H1 (cell line): ENCODE data around the gene CYTH1. TPM values are rescaled to one million over a fixed set of nuclear protein-coding genes. Genes with fewer than 3 reads are reported as not detected.

Source experiments
- CTCF ChIA-PET: fragments of 300-600 bp; sonication (Branson Sonifier 250); formaldehyde crosslinking; loops from one replicate; lab custom pipeline; 2021; ENCODE audit not compliant: partially characterized antibody; lab: Charles Lee
- POLR2A ChIA-PET: fragments of 300-600 bp; sonication (Branson Sonifier 250); formaldehyde crosslinking; loops from one replicate; lab custom pipeline; 2021; ENCODE audit warnings: inconsistent platforms; ENCODE audit not compliant: partially characterized antibody; lab: Charles Lee
- DNase-seq, 2 experiments: peaks; one replicate each; pipeline versions ENCODE4 v3.0.0 to v3.0.0-alpha.2; 2010 to 2022; ENCODE audit warnings: low spot score in 2 of 2, low read depth in 1 of 2, mixed read lengths in 1 of 2
- FAIRE-seq: peaks from 2 replicates; lab custom pipeline; 2011; peaks lifted over from hg19 to GRCh38; lab: Jason Lieb, UNC
- H2AFZ ChIP-seq: 2 replicates; pipeline ENCODE4 v1.8.1; 2012; ENCODE audit warnings: low read length, inconsistent platforms
- H2AK5ac ChIP-seq: 2 replicates; pipeline ENCODE4 v1.6.1; 2013; ENCODE audit warnings: low read depth, low read length
- H2BK120ac ChIP-seq: replicated peaks from 2 replicates; pipeline ENCODE3; 2013; ENCODE audit warnings: low read depth, low read length, inconsistent platforms
- H2BK12ac ChIP-seq: 2 replicates; pipeline ENCODE4 v1.6.1; 2013; ENCODE audit warnings: low read depth, low read length
- H2BK15ac ChIP-seq: 2 replicates; pipeline ENCODE4 v1.6.1; 2013; ENCODE audit warnings: low read length
- H2BK20ac ChIP-seq: 2 replicates; pipeline ENCODE4 v1.6.1; 2013; ENCODE audit warnings: low read length
- H2BK5ac ChIP-seq: 2 replicates; pipeline ENCODE4 v1.6.1; 2013; ENCODE audit warnings: low read depth, low read length
- H3K14ac ChIP-seq: 2 replicates; pipeline ENCODE4 v1.6.1; 2013; ENCODE audit warnings: inconsistent platforms; ENCODE audit not compliant: insufficient read length
- H3K18ac ChIP-seq: 2 replicates; pipeline ENCODE4 v1.6.1; 2013; ENCODE audit warnings: low read length; ENCODE audit errors: extremely low read depth
- H3K23ac ChIP-seq: 2 replicates; pipeline ENCODE4 v1.6.1; 2013; ENCODE audit warnings: inconsistent platforms; ENCODE audit not compliant: insufficient read length
- H3K23me2 ChIP-seq: 2 replicates; pipeline ENCODE4 v1.6.1; 2013; ENCODE audit warnings: low read depth, low read length
- H3K27ac ChIP-seq: 2 replicates; pipeline ENCODE4 v1.6.1; 2011; ENCODE audit warnings: low read depth, low read length, inconsistent platforms
- H3K27me3 ChIP-seq, 4 experiments: replicated peaks in 1 of 4; 1 replicate in 1 of 4; 2 replicates in 3 of 4; pipeline versions ENCODE4 v1.6.1 to v1.8.1; 2011 to 2013; ENCODE audit warnings: low read length in 3 of 4, mild to moderate bottlenecking in 3 of 4, inconsistent platforms in 2 of 4, mixed read lengths in 2 of 4, moderate library complexity in 1 of 4; ENCODE audit not compliant: control insufficient read depth in 3 of 4, insufficient read depth in 3 of 4; ENCODE audit errors: extremely low read depth in 1 of 4
- H3K36me3 ChIP-seq, 4 experiments: 2 replicates each; pipeline versions ENCODE4 v1.6.1 to v1.8.1; 2011 to 2013; ENCODE audit warnings: mild to moderate bottlenecking in 4 of 4, low read length in 3 of 4, moderate library complexity in 2 of 4, control low read depth in 1 of 4, inconsistent platforms in 1 of 4; ENCODE audit not compliant: insufficient read depth in 4 of 4, control insufficient read depth in 2 of 4
- H3K4ac ChIP-seq: replicated peaks from 2 replicates; pipeline ENCODE3; 2013; ENCODE audit warnings: low read length, low read depth, mixed read lengths, inconsistent platforms; ENCODE audit not compliant: insufficient read length
- H3K4me1 ChIP-seq, 4 experiments: replicated peaks in 1 of 4; 1 replicate in 1 of 4; 2 replicates in 3 of 4; pipeline versions ENCODE4 v1.6.1 to v1.8.1; 2011 to 2013; ENCODE audit warnings: low read length in 3 of 4, inconsistent platforms in 2 of 4, mixed read lengths in 1 of 4; ENCODE audit not compliant: insufficient read depth in 4 of 4, control insufficient read depth in 3 of 4
- H3K4me2 ChIP-seq, 2 experiments: 2 replicates each; pipeline versions ENCODE4 v1.6.1 to v1.8.1; 2011 to 2013; ENCODE audit warnings: low read depth in 2 of 2, low read length in 2 of 2, control low read depth in 1 of 2, inconsistent platforms in 1 of 2, mild to moderate bottlenecking in 1 of 2; ENCODE audit not compliant: insufficient read depth in 1 of 2
- H3K4me3 ChIP-seq, 4 experiments: fragments of 200-600, 300-600 bp in 1 of 4; sonication (generic), shearing (Covaris generic), sonication (Bioruptor Twin) in 1 of 4; 2 replicates each; pipeline versions ENCODE4 v1.5.1 to v1.8.1; 2011 to 2016; ENCODE audit warnings: low read length in 4 of 4, low read depth in 3 of 4, control low read depth in 2 of 4, inconsistent platforms in 2 of 4, mild to moderate bottlenecking in 2 of 4, mixed read lengths in 1 of 4, moderate library complexity in 1 of 4; ENCODE audit not compliant: insufficient read depth in 2 of 4; ENCODE audit errors: extremely low read depth in 1 of 4
- H3K56ac ChIP-seq: replicated peaks from 2 replicates; pipeline ENCODE3; 2013; ENCODE audit warnings: low read depth, mild to moderate bottlenecking, mixed read lengths, low read length, inconsistent platforms; ENCODE audit not compliant: insufficient read length
- H3K79me1 ChIP-seq: 2 replicates; pipeline ENCODE4 v1.6.1; 2013; ENCODE audit warnings: low read depth, low read length, control low read depth
- H3K79me2 ChIP-seq, 2 experiments: 2 replicates each; pipeline versions ENCODE4 v1.6.1 to v1.8.1; 2012 to 2013; ENCODE audit warnings: low read length in 2 of 2, mild to moderate bottlenecking in 2 of 2, inconsistent platforms in 1 of 2; ENCODE audit not compliant: insufficient read depth in 2 of 2, control insufficient read depth in 1 of 2
- H3K9ac ChIP-seq, 4 experiments: replicated peaks in 1 of 4; 1 replicate in 1 of 4; 2 replicates in 3 of 4; pipeline versions ENCODE4 v1.6.1 to v1.8.1; 2011 to 2013; ENCODE audit warnings: low read depth in 3 of 4, low read length in 3 of 4, control low read depth in 2 of 4, mild to moderate bottlenecking in 2 of 4, moderate library complexity in 2 of 4, inconsistent platforms in 1 of 4; ENCODE audit errors: extremely low read depth in 1 of 4
- H3K9me3 ChIP-seq, 2 experiments: 2 replicates each; pipeline versions ENCODE4 v1.6.1 to v1.8.1; 2012 to 2013; ENCODE audit warnings: mild to moderate bottlenecking in 2 of 2, moderate library complexity in 2 of 2, control low read depth in 1 of 2, inconsistent platforms in 1 of 2, low read depth in 1 of 2, low read length in 1 of 2, mixed read lengths in 1 of 2; ENCODE audit not compliant: insufficient read depth in 2 of 2
- H4K20me1 ChIP-seq, 2 experiments: replicated peaks in 1 of 2; 2 replicates each; pipeline versions ENCODE3 to v1.8.1; 2011 to 2013; ENCODE audit warnings: inconsistent platforms in 2 of 2, low read length in 2 of 2, mild to moderate bottlenecking in 1 of 2; ENCODE audit not compliant: insufficient read depth in 2 of 2, control insufficient read depth in 1 of 2
- H4K5ac ChIP-seq: 2 replicates; pipeline ENCODE4 v1.6.1; 2013; ENCODE audit warnings: low read length, low read depth, mixed read lengths, inconsistent platforms; ENCODE audit not compliant: insufficient read length
- H4K8ac ChIP-seq: 2 replicates; pipeline ENCODE4 v1.8.0; 2013; ENCODE audit warnings: mild to moderate bottlenecking, moderate library complexity, low read length, inconsistent platforms; ENCODE audit not compliant: insufficient read depth; ENCODE audit errors: extremely low read depth
- H4K91ac ChIP-seq: replicated peaks from 2 replicates; pipeline ENCODE3; 2013; ENCODE audit warnings: low read length, mixed read lengths, inconsistent platforms; ENCODE audit not compliant: insufficient read length
- BCL11A ChIP-seq, 2 experiments: IDR thresholded peaks; one replicate each; pipeline ENCODE4 v1.6.1; 2011; ENCODE audit warnings: low read depth in 2 of 2, low read length in 2 of 2, mild to moderate bottlenecking in 2 of 2
- CBX5 ChIP-seq: fragments of 300-800, 300-1000 bp; sonication (generic); IDR thresholded peaks from 2 replicates; pipeline ENCODE4 v1.7.1; 2016; ENCODE audit warnings: antibody characterized with exemption, low read length, low read depth
- CEBPB ChIP-seq: IDR thresholded peaks from 2 replicates; pipeline ENCODE4 v1.6.1; 2012; ENCODE audit warnings: low read depth, low read length
- CHD2 ChIP-seq: IDR thresholded peaks from 2 replicates; pipeline ENCODE4 v1.6.1; 2012; ENCODE audit warnings: low read length, improper control_type of control experiment
- EGR1 ChIP-seq: IDR thresholded peaks from 2 replicates; pipeline ENCODE4 v1.6.1; 2011; ENCODE audit warnings: low read depth, low read length, borderline replicate concordance
- JUND ChIP-seq: IDR thresholded peaks from 2 replicates; pipeline ENCODE4 v1.6.1; 2011; ENCODE audit warnings: mild to moderate bottlenecking, improper control_type of control experiment, low read length
- KDM1A ChIP-seq: fragments of 200-600, 300-600 bp; sonication (generic); IDR thresholded peaks from 2 replicates; pipeline ENCODE4 v1.7.1; 2016; ENCODE audit warnings: mild to moderate bottlenecking, low read length, borderline replicate concordance
- KDM5A ChIP-seq: fragments of 200-600 bp; IDR thresholded peaks from 2 replicates; pipeline ENCODE4 v1.7.1; 2012; ENCODE audit warnings: mild to moderate bottlenecking, low read length, inconsistent platforms, mixed read lengths
- NRF1 ChIP-seq: IDR thresholded peaks from 2 replicates; pipeline ENCODE4 v1.6.1; 2011; ENCODE audit warnings: mild to moderate bottlenecking, low read depth, low read length, improper control_type of control experiment
- RBBP5 ChIP-seq: IDR thresholded peaks from 2 replicates; pipeline ENCODE4 v1.7.1; 2012; ENCODE audit warnings: low read depth, mild to moderate bottlenecking, inconsistent platforms, low read length, moderate library complexity, borderline replicate concordance
- RFX5 ChIP-seq: IDR thresholded peaks from 2 replicates; pipeline ENCODE4 v1.6.1; 2011; ENCODE audit warnings: low read depth, low read length, improper control_type of control experiment, borderline replicate concordance
- SP1 ChIP-seq: IDR thresholded peaks from 2 replicates; pipeline ENCODE4 v1.6.1; 2011; ENCODE audit warnings: low read depth, low read length
- SRF ChIP-seq: IDR thresholded peaks from 2 replicates; pipeline ENCODE4 v1.6.1; 2011; ENCODE audit warnings: mild to moderate bottlenecking, low read depth, low read length, moderate library complexity
- TCF12 ChIP-seq: IDR thresholded peaks from 2 replicates; pipeline ENCODE4 v1.6.1; 2011; ENCODE audit warnings: low read depth, mild to moderate bottlenecking, low read length
- WGBS, 2 experiments: shearing (Covaris generic) in 1 of 2; methylation state at CpG; one replicate each; pipeline versions ENCODE4 v1.1.6 to v1.1.7; 2013 to 2015; ENCODE audit warnings: low lambda C conversion rate in 2 of 2, mixed read lengths in 2 of 2, inconsistent platforms in 1 of 2, low coverage in 1 of 2, missing lambda C conversion rate in 1 of 2; ENCODE audit not compliant: insufficient replicate concordance in 2 of 2, insufficient coverage in 1 of 2, insufficient read length in 1 of 2; ENCODE audit errors: extremely low coverage in 1 of 2, missing lambda C conversion rate in 1 of 2; 5-methylcytosine and 5-hydroxymethylcytosine counted together
- polyA plus RNA-seq, 7 experiments: library from polyadenylated mRNA; depleted of rRNA in 3 of 7; stranded (reverse) in 5 of 7; unstranded in 2 of 7; fragments of >200 nt in 5 of 7; fragments of 200-250 nt in 2 of 7; gene quantifications; 1 replicate in 5 of 7; 2 replicates in 1 of 7; 4 replicates in 1 of 7; pipeline versions ENCODE4 v1.2.1 to v1.2.3, GENCODE V29; 2011 to 2013; ENCODE audit warnings: missing spikeins in 2 of 7, mixed read lengths in 2 of 7
- total RNA-seq: library from RNA; stranded (reverse); fragmentation: NEBNext Ultra II Directional; extraction: Animal tissue kit (Norgen Biotek cat#: 25700); gene quantifications from 2 replicates; pipeline ENCODE4 v1.2.1, GENCODE V29; 2021
- TF ChIP-seq, protein P1 (sequence below): IDR thresholded peaks from 2 replicates; pipeline ENCODE4 v1.6.1; 2012; ENCODE audit warnings: low read length, inconsistent platforms

CYTH1 gene
- total and polyA plus RNA-seq, 2 of the 8 experiments (the other 6 are each of a cell fraction or from before 2014, with no cell fraction given) = 12.8 to 14.8 TPM

DNA sequence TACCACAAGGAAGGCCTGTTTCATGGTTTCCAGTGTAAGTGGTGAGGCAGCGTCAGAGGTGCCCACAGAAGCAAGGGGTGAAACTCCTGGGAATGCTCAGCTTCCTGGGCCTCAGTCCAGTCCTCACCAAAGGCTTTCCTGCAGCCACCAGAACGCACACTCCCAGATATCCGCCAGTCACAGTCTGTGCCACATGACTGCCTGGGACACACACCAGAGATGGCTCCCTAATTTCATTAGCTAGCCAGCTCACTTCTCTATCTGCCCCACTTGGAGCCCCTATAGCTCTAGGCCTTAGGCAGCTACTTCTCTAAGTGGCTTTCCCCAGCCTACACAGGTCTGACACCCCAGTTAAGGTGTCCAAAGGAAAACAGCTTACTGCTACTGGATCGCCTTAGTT, 77.0 kb downstream of the CYTH1 start:
- ChIA-PET CTCF (interaction anchor here (1.0 to 7.4 kb wide), 2 partner anchors 206 to 284 kb away, joined by 3 to 92 read pairs; no protein-coding TSS in a partner anchor), POLR2A (no interaction called here)
- Histone ChIP-seq H2BK5ac (no peak overlapping the region), H3K79me2 (no peaks in the 10 kb centered on the region), H3K23me2 (no peaks in the 10 kb centered on the region), H4K20me1 (peaks cover 3 to 6% of the 10 kb centered on the region in 2 experiments), H3K14ac (no peak overlapping the region), H2BK15ac (no peak overlapping the region), H4K91ac (no peak overlapping the region), H3K18ac (no peak overlapping the region), H3K27me3 (no peaks in the 10 kb centered on the region), H3K4me2 (no peak overlapping the region), H2AK5ac (no peak overlapping the region), H3K56ac (no peak overlapping the region), H2BK12ac (no peak overlapping the region), H3K9ac (no peak overlapping the region), H3K4ac (no peak overlapping the region), H3K4me3 (no peak overlapping the region), H3K9me3 (no peaks in the 10 kb centered on the region), H3K36me3 (no peaks in the 10 kb centered on the region), H4K5ac (no peak overlapping the region), H3K27ac (no peak overlapping the region), H3K79me1 (no peaks in the 10 kb centered on the region), H2BK20ac (no peak overlapping the region), H3K4me1 (no peaks in the 10 kb centered on the region), H2AFZ (no peak overlapping the region), H2BK120ac (no peak overlapping the region), H4K8ac (no peak overlapping the region), H3K23ac (no peak overlapping the region)
- DNase-seq (no peak), FAIRE-seq (no peak)
- 95% methylated on average over 4 of the region's 4 CpGs; no CpG with 5 or more reads in 1 of the 2 experiments for WGBS, 2 experiments
- TF ChIP-seq BCL11A (IDR thresholded peaks at IDR 0.05; ENCODE audit: low read depth in 2 of 2, low read length in 2 of 2) (no peak), RBBP5 (no peak), TCF12 (no peak), CEBPB (no peak), KDM1A (no peak), KDM5A (no peak), RFX5 (no peak), JUND (no peak), CHD2 (no peak), SRF (no peak), NRF1 (no peak), EGR1 (no peak), SP1 (no peak), CBX5 (no peak)
- TF ChIP-seq, protein P1, sequence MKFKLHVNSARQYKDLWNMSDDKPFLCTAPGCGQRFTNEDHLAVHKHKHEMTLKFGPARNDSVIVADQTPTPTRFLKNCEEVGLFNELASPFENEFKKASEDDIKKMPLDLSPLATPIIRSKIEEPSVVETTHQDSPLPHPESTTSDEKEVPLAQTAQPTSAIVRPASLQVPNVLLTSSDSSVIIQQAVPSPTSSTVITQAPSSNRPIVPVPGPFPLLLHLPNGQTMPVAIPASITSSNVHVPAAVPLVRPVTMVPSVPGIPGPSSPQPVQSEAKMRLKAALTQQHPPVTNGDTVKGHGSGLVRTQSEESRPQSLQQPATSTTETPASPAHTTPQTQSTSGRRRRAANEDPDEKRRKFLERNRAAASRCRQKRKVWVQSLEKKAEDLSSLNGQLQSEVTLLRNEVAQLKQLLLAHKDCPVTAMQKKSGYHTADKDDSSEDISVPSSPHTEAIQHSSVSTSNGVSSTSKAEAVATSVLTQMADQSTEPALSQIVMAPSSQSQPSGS = no peak
